Glutamatergic neuron (in vitro differentiated cells): ENCODE measurements around the gene CCDC63. TPM values are rescaled to one million over a fixed set of nuclear protein-coding genes. Genes with fewer than 3 reads are reported as not detected.

ENCODE experiments used
- DNase-seq: peaks from one replicate; pipeline ENCODE4 v3.0.0; 2022
- H3K27ac Mint-ChIP-seq: one replicate; pipeline ENCODE4 v1.8.0; 2020; ENCODE audit warnings: mild to moderate bottlenecking, mixed read lengths, inconsistent platforms; ENCODE audit not compliant: unreplicated experiment
- H3K27me3 Mint-ChIP-seq: one replicate; pipeline ENCODE4 v1.8.0; 2020; ENCODE audit warnings: mild to moderate bottlenecking, moderate library complexity, mixed read lengths, inconsistent platforms; ENCODE audit not compliant: unreplicated experiment
- H3K36me3 Mint-ChIP-seq: one replicate; pipeline ENCODE4 v1.8.0; 2020; ENCODE audit warnings: mild to moderate bottlenecking, mixed read lengths, inconsistent platforms; ENCODE audit not compliant: unreplicated experiment
- H3K4me1 Mint-ChIP-seq: one replicate; pipeline ENCODE4 v1.8.0; 2020; ENCODE audit warnings: mild to moderate bottlenecking, low read depth, mixed read lengths, inconsistent platforms; ENCODE audit not compliant: unreplicated experiment
- H3K4me3 Mint-ChIP-seq: one replicate; pipeline ENCODE4 v1.8.0; 2020; ENCODE audit warnings: mild to moderate bottlenecking, mixed read lengths, inconsistent platforms; ENCODE audit not compliant: unreplicated experiment
- H3K9me3 Mint-ChIP-seq: one replicate; pipeline ENCODE4 v1.8.0; 2020; ENCODE audit warnings: mild to moderate bottlenecking, moderate library complexity, mixed read lengths, inconsistent platforms; ENCODE audit not compliant: unreplicated experiment
- CTCF ChIP-seq: fragments of 200-600 bp; sonication (generic); IDR thresholded peaks from one replicate; pipeline ENCODE4 v1.5.0; 2021; ENCODE audit not compliant: partially characterized antibody, unreplicated experiment
- total RNA-seq: library from RNA; stranded (reverse); fragmentation: NEBNext Ultra II Directional; extraction: Animal tissue kit (Norgen Biotek cat#: 25700); gene quantifications from one replicate; pipeline ENCODE4 v1.2.1, GENCODE V29; 2021; ENCODE audit not compliant: unreplicated experiment

CCDC63 gene
- total RNA-seq, 1 donor from 2014 or later: 0.32 TPM

- Mint-ChIP-seq H3K4me3 (no peak overlapping the region), H3K27ac (no peak overlapping the region), H3K4me1 (peaks cover 2% of the 10 kb centered on the region), H3K9me3 (peaks cover 7% of the 10 kb centered on the region), H3K36me3 (no peaks in the 10 kb centered on the region), H3K27me3 (peaks cover 3% of the 10 kb centered on the region)
- no peak for TF ChIP-seq CTCF
- no peak for DNase-seq
These were observed 10.5 kb upstream of the CCDC63 start for GRCh38 chr12:110836291-110836690.

- Mint-ChIP-seq H3K9me3 (no peaks in the 10 kb centered on the region), H3K4me3 (no peak overlapping the region), H3K36me3 (no peaks in the 10 kb centered on the region), H3K4me1 (no peaks in the 10 kb centered on the region), H3K27me3 (peaks cover 2% of the 10 kb centered on the region), H3K27ac (no peak overlapping the region)
- no peak for DNase-seq
- TF ChIP-seq CTCF: no peak
These were observed 5.8 kb upstream of the CCDC63 start for GRCh38 chr12:110841007-110841406.

- Mint-ChIP-seq H3K4me3 (no peak overlapping the region), H3K4me1 (peaks cover 9% of the 10 kb centered on the region), H3K9me3 (peaks cover 2% of the 10 kb centered on the region), H3K27ac (no peak overlapping the region), H3K36me3 (no peaks in the 10 kb centered on the region), H3K27me3 (peaks cover 2% of the 10 kb centered on the region)
- no peak for TF ChIP-seq CTCF
- DNase-seq: no peak
These were observed 2.7 kb upstream of the CCDC63 start for GRCh38 chr12:110844131-110844530.

GRCh38 chr12:110844551-110845338, 2.0 kb upstream of the CCDC63 start:
- peaks cover 9% of the 10 kb centered on the region for H3K4me1 Mint-ChIP-seq
- H3K4me3 Mint-ChIP-seq: no peak overlapping the region
- TF ChIP-seq CTCF: no peak
- no peak for DNase-seq
- no peak overlapping the region for H3K27ac Mint-ChIP-seq
- H3K9me3 Mint-ChIP-seq: peaks cover 2% of the 10 kb centered on the region
- peaks cover 2% of the 10 kb centered on the region for H3K27me3 Mint-ChIP-seq
- H3K36me3 Mint-ChIP-seq: no peaks in the 10 kb centered on the region

- no peak for TF ChIP-seq CTCF
- peaks cover 9% of the 10 kb centered on the region for H3K4me1 Mint-ChIP-seq
- peaks cover 2% of the 10 kb centered on the region for H3K27me3 Mint-ChIP-seq
- no peak for DNase-seq
- H3K9me3 Mint-ChIP-seq: peaks cover 2% of the 10 kb centered on the region
- no peak overlapping the region for H3K4me3 Mint-ChIP-seq
- H3K36me3 Mint-ChIP-seq: no peaks in the 10 kb centered on the region
- H3K27ac Mint-ChIP-seq: no peak overlapping the region
These were observed 1.5 kb upstream of the CCDC63 start for GRCh38 chr12:110845339-110845682.
